Activated CD4-positive, CD25-positive, alpha-beta regulatory T cell treated with anti-CD3 and anti-CD28 coated beads, Interleukin-2, amount 50 U/mL, for 24 hours (primary cell): ENCODE measurements around the gene TMPRSS9.
"Not testable (repeated sequence)": the region's sequence is repeated elsewhere in the genome, so short reads cannot be mapped to it uniquely, and the experiment has no call there.

Source experiments
- ATAC-seq, 2 donors: fragments of 150-1000 bp; cut with Tn5 transposase; one replicate each; pipeline ENCODE4 v1.10.0; 2021; ENCODE audit warnings: mild to moderate bottlenecking in 1 of 2, moderate library complexity in 1 of 2

TMPRSS9 gene

GRCh38 chr19:2441096-2441752 lies 81.2 kb downstream of the TMPRSS9 start:
- ATAC-seq = no peak

GRCh38 chr19:2443116-2443784 lies 83.2 kb downstream of the TMPRSS9 start:
- ATAC-seq = no peak

- ATAC-seq = no peak
Measured at GRCh38 chr19:2443785-2444182, 83.7 kb downstream of the TMPRSS9 start.

GRCh38 chr19:2444251-2445002 lies 84.4 kb downstream of the TMPRSS9 start:
- ATAC-seq = no peak

GRCh38 chr19:2446381-2446780 lies 86.3 kb downstream of the TMPRSS9 start:
- peak; percentile 33 to 59 for ATAC-seq

GRCh38 chr19:2449019-2449418 lies 89.0 kb downstream of the TMPRSS9 start:
- no peak for ATAC-seq

GRCh38 chr19:2451138-2451537 lies 91.1 kb downstream of the TMPRSS9 start:
- no peak for ATAC-seq

- no peak for ATAC-seq
Measured at GRCh38 chr19:2451741-2452140, 91.7 kb downstream of the TMPRSS9 start.

GRCh38 chr19:2453431-2454025 lies 93.5 kb downstream of the TMPRSS9 start:
- ATAC-seq = no peak

GRCh38 chr19:2454199-2454961 lies 94.3 kb downstream of the TMPRSS9 start:
- no peak for ATAC-seq

GRCh38 chr19:2454962-2455850 lies 95.1 kb downstream of the TMPRSS9 start:
- ATAC-seq = no peak

- peak; percentile 23 to 36 for ATAC-seq
Measured at GRCh38 chr19:2455851-2456570, 95.9 kb downstream of the TMPRSS9 start.

- ATAC-seq = no peak
Measured at GRCh38 chr19:2457394-2458037, 97.5 kb downstream of the TMPRSS9 start.

- no peak for ATAC-seq
Measured at GRCh38 chr19:2458054-2458453, 98.0 kb downstream of the TMPRSS9 start.

GRCh38 chr19:2458776-2459175 lies 98.7 kb downstream of the TMPRSS9 start:
- not testable (repeated sequence) for ATAC-seq

- no peak for ATAC-seq
Measured at GRCh38 chr19:2460245-2460644, 100.2 kb downstream of the TMPRSS9 start.

- peak; percentile 79 to 81 for ATAC-seq
Measured at GRCh38 chr19:2461751-2462634, 101.9 kb downstream of the TMPRSS9 start.

GRCh38 chr19:2462635-2463421 lies 102.8 kb downstream of the TMPRSS9 start:
- no peak for ATAC-seq
